ENCODE data around the gene KRTAP10-12. TPM values are rescaled to one million over a fixed set of nuclear protein-coding genes. Genes with fewer than 3 reads are reported as not detected.
A peak's percentile ranks its signal among the peaks of the same experiment; 100 is the strongest.

The KRTAP10-12 gene
- total RNA-seq, 2 donors from 2014 or later: not detected

GRCh38 chr21:44723177-44724131 lies 26.5 kb downstream of the KRTAP10-12 start:
- Histone ChIP-seq H3K9me3 (ENCODE audit: control insufficient read depth, low read length) (no peaks in the 10 kb centered on the region), H3K9ac (ENCODE audit: extremely low read depth, low read length, poor library complexity, severe bottlenecking) (no peak overlapping the region), H3K27ac (ENCODE audit: low read depth, low read length) (peak overlapping the region; percentile 71), H3K4me1 (ENCODE audit: control insufficient read depth, insufficient read depth, low read length) (no peaks in the 10 kb centered on the region), H3K27me3 (ENCODE audit: control insufficient read depth, insufficient read depth, low read length, poor library complexity, severe bottlenecking) (peaks cover 8% of the 10 kb centered on the region), H3K4me3 (ENCODE audit: low read length) (no peak overlapping the region), H3K36me3 (ENCODE audit: control insufficient read depth, insufficient read depth, low read length) (no peaks in the 10 kb centered on the region)
- peak overlapping the region; percentile 40 for H3K4me3 Mint-ChIP-seq
- TF ChIP-seq, protein P1, sequence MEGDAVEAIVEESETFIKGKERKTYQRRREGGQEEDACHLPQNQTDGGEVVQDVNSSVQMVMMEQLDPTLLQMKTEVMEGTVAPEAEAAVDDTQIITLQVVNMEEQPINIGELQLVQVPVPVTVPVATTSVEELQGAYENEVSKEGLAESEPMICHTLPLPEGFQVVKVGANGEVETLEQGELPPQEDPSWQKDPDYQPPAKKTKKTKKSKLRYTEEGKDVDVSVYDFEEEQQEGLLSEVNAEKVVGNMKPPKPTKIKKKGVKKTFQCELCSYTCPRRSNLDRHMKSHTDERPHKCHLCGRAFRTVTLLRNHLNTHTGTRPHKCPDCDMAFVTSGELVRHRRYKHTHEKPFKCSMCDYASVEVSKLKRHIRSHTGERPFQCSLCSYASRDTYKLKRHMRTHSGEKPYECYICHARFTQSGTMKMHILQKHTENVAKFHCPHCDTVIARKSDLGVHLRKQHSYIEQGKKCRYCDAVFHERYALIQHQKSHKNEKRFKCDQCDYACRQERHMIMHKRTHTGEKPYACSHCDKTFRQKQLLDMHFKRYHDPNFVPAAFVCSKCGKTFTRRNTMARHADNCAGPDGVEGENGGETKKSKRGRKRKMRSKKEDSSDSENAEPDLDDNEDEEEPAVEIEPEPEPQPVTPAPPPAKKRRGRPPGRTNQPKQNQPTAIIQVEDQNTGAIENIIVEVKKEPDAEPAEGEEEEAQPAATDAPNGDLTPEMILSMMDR (conservative IDR thresholded peaks at IDR 0.05): no peak
- WGBS, 2 experiments (ENCODE audit: insufficient coverage in 1 of 2, insufficient read length in 1 of 2): 44 to 59% methylated on average over 20 to 61 of the region's 61 CpGs
- peaks cover 10% of the 10 kb centered on the region for H3K4me1 Mint-ChIP-seq
- H3K27me3 Mint-ChIP-seq (ENCODE audit: insufficient read depth): peaks cover 26% of the 10 kb centered on the region
- DNase-seq: peak; percentile 63
- peak overlapping the region; percentile 25 for H3K27ac Mint-ChIP-seq
- no peaks in the 10 kb centered on the region for H3K36me3 Mint-ChIP-seq (ENCODE audit: low read depth)
- no peaks in the 10 kb centered on the region for H3K9me3 Mint-ChIP-seq

- Mint-ChIP-seq H3K27me3 (ENCODE audit: insufficient read depth) (peaks cover 26% of the 10 kb centered on the region), H3K27ac (no peak overlapping the region), H3K9me3 (no peaks in the 10 kb centered on the region), H3K4me3 (no peak overlapping the region), H3K4me1 (peaks cover 9% of the 10 kb centered on the region), H3K36me3 (ENCODE audit: low read depth) (no peaks in the 10 kb centered on the region)
- Histone ChIP-seq H3K9me3 (ENCODE audit: control insufficient read depth, low read length) (no peaks in the 10 kb centered on the region), H3K36me3 (ENCODE audit: control insufficient read depth, insufficient read depth, low read length) (no peaks in the 10 kb centered on the region), H3K27ac (ENCODE audit: low read depth, low read length) (no peak overlapping the region), H3K4me1 (ENCODE audit: control insufficient read depth, insufficient read depth, low read length) (no peaks in the 10 kb centered on the region), H3K4me3 (ENCODE audit: low read length) (no peak overlapping the region), H3K9ac (ENCODE audit: extremely low read depth, low read length, poor library complexity, severe bottlenecking) (no peak overlapping the region), H3K27me3 (ENCODE audit: control insufficient read depth, insufficient read depth, low read length, poor library complexity, severe bottlenecking) (peaks cover 8% of the 10 kb centered on the region)
- 95 to 100% methylated on average over 4 to 7 of the region's 7 CpGs for WGBS, 2 experiments (ENCODE audit: insufficient coverage in 1 of 2, insufficient read length in 1 of 2)
- TF ChIP-seq, protein P1 (conservative IDR thresholded peaks at IDR 0.05): no peak
- no peak for DNase-seq
Observed at GRCh38 chr21:44724196-44724595, 27.2 kb downstream of the KRTAP10-12 start.

DNA sequence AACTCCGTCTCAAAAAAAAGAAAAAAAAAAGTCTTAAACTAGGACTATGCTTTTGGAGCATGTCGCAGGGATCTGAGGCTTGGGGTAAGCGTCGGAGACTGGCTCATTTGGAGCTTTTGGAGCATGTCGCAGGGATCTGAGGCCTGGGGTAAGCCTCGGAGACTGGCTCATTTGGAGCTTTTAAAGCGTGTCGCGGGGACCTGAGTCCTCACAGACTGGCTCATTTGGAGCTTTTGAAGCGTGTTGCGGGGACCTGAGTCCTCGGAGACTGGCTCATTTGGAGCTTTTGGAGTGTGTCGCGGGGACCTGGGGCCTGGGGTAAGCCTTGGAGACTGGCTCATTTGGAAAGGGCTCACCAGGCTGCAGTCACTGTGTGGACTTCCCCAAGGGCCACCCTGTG lies 28.0 kb downstream of the KRTAP10-12 start:
- no peaks in the 10 kb centered on the region for H3K9me3 Mint-ChIP-seq
- H3K9me3 ChIP-seq (ENCODE audit: control insufficient read depth, low read length): no peaks in the 10 kb centered on the region
- WGBS, 2 experiments (ENCODE audit: insufficient coverage in 1 of 2, insufficient read length in 1 of 2): 95% methylated on average over 14 of the region's 14 CpGs
- H3K36me3 ChIP-seq (ENCODE audit: control insufficient read depth, insufficient read depth, low read length): no peaks in the 10 kb centered on the region
- peaks cover 26% of the 10 kb centered on the region for H3K27me3 Mint-ChIP-seq (ENCODE audit: insufficient read depth)
- TF ChIP-seq, protein P1 (conservative IDR thresholded peaks at IDR 0.05): no peak
- H3K36me3 Mint-ChIP-seq (ENCODE audit: low read depth): no peaks in the 10 kb centered on the region
- no peaks in the 10 kb centered on the region for H3K4me1 ChIP-seq (ENCODE audit: control insufficient read depth, insufficient read depth, low read length)
- no peak overlapping the region for H3K9ac ChIP-seq (ENCODE audit: extremely low read depth, low read length, poor library complexity, severe bottlenecking)
- no peak overlapping the region for H3K27ac ChIP-seq (ENCODE audit: low read depth, low read length)
- no peak for DNase-seq
- H3K4me3 ChIP-seq (ENCODE audit: low read length): no peak overlapping the region
- no peak overlapping the region for H3K27ac Mint-ChIP-seq
- peaks cover 9% of the 10 kb centered on the region for H3K4me1 Mint-ChIP-seq
- H3K27me3 ChIP-seq (ENCODE audit: control insufficient read depth, insufficient read depth, low read length, poor library complexity, severe bottlenecking): peaks cover 8% of the 10 kb centered on the region
- H3K4me3 Mint-ChIP-seq: no peak overlapping the region
